Stimulated activated CD4-positive, alpha-beta T cell treated with anti-CD3 and anti-CD28 coated beads, Interleukin-12 subunit alpha, Interleukin-12 subunit beta, amount 100 ng/mL, for 4 hours (primary cell): ENCODE results near the gene RAB4B.
"Not testable (repeated sequence)": the region's sequence is repeated elsewhere in the genome, so short reads cannot be mapped to it uniquely, and the experiment has no call there.

Experiments used
- DNase-seq: peaks from one replicate; pipeline ENCODE4 v3.0.0-alpha.2; 2020

RAB4B gene

DNA sequence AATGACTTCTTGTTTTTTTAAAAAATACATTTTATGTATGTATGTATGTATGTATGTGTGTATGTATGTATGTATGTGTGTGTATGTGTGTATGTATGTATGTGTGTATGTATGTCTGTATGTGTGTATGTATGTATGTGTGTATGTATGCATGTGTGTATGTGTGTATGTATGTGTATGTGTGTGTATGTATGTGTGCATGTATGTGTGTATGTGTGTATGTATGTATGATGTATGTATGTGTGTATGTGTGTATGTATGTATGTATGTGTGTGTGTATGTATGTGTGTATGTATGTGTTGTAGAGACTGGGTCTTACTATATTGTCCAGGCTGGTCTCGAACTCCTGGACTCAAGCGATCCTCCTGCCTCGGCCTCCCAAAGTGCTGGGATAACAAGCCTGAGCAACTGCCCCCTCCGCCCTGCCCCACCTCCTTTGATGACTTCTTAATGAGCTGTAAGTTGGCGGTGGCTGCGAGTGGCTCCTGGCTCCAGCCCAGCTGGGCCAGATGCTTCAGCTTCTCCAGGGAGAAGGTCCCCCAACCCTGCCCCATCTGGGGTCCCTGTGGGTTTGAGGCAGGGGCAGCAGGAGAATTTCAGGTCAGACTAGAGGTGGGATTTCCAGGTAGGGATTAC, 47.5 kb downstream of the RAB4B start:
- not testable (repeated sequence) for DNase-seq

DNA sequence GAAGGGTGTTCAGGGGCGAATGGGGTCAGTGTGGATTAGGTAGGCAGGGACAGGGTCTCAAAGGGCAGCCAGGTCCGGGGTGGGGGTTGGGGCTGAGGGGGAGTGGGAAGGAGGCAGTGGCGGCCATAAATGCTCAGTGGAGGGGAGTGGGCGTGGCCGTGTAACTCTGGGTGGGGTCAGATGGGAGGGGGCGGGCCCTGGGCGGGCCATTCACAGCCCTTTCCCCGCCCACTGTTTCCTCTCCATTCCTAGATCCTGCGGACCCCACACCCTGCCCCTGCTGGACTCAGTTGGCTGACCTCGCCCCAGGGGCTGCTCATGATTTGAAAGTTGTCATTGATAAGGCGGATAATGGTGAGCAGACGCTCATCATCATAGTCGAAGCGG, 48.3 kb downstream of the RAB4B start:
- not testable (repeated sequence) for DNase-seq

DNA sequence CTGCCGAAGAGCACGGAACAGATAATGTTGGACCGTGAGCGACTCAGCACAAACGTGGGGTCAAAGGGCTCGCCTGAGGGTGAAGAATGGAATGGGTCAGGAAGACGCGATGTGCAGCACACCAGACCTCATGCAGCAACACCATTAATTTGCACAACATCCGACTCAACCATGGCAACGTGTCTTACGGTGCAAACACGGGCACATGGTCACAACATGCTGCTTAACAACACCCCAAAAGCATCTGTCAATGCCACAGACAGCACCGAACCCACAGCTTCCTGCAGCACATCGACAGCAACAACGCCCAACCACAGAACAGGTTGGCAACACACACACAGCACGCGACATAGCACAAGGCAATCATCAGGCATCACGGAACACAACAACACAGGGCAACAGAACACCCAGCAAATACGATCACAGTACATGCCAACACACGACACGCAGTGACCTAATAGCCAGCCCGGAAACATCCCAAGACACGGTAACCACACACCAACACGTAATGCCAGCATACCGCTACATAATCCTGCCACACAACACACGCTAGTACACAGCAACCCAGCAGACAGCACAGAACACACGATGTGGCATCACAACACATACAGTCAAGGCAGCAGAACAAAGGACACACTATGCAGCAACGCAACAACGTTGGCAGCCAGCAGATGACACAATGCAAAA, 48.8 kb downstream of the RAB4B start:
- not testable (repeated sequence) for DNase-seq

DNA sequence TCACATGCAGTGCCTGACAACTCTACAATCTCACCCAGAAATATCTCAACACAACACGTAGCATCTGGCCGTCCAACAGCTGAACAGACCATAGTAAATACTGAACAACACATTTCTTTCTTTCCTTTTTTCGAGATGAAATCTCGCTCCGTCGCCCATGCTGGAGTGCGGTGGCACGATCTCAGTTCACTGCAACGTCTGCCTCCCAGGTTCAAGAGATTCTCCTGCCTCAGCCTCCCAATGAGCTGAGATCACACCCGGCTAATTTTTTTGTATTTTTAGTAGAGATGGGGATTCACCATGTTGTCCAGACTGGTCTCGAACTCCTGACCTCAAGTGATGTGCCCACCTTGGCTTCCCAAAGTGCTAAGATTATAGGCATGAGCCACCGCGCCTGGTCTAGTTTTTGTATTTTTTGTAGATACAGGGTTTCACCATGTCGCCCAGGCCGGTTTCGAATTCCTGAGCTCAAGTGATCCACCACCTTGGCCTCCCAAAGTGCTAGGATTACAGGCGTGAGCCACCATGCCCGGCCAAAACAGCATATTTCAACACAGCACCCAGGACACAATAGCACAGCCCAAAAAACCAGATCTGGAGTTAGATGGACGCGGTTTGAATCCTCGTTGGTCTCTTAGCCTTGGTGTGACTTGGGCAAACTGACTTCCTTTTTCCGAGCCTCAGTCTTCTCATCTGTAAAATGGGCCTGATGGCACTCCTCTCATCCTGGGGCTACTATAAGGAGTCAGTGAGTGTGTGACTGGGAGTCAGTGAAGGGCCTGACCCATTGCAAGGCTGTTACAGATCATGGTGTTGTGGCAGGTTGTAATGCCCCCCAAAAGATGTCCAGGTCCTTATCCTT, 49.6 kb downstream of the RAB4B start:
- no peak for DNase-seq

DNA sequence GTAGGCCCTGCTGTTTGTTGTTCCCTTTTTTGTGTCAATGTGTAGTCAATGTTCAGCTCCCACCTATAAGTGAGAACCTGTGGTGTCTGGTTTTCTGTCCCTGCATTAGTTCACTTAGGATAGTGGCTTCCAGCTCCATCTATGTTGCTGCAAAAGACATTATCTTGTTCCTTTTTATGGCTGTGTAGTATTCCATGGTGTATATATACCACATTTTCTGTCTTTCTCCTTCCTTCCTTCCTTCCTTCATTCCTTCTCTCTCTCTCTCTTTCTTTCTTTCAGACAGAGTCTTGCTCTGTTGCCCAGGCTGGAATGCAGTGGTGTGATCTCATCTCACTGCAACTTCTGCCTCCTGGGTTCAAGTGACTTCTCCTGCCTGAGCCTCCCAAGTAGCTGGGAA, 51.2 kb downstream of the RAB4B start:
- no peak for DNase-seq

DNA sequence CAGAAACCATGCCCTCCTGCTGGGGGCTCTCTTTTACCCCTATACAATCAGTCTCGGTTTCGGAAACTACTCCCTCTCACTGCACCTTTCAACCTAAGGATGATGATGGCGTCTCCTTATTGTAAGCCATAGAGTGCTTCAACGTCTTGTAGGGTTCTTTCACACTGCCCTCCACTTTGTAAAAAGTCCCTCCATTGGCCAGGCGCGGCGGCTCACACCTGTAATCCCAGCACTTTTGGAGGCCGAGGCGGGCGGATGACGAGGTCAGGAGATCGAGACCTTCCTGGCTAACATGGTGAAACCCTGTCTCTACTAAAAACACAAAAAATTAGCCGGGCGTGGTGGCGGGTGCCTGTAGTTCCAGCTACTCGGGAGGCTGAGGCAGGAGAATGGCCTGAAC, 52.7 kb downstream of the RAB4B start:
- not testable (repeated sequence) for DNase-seq

DNA sequence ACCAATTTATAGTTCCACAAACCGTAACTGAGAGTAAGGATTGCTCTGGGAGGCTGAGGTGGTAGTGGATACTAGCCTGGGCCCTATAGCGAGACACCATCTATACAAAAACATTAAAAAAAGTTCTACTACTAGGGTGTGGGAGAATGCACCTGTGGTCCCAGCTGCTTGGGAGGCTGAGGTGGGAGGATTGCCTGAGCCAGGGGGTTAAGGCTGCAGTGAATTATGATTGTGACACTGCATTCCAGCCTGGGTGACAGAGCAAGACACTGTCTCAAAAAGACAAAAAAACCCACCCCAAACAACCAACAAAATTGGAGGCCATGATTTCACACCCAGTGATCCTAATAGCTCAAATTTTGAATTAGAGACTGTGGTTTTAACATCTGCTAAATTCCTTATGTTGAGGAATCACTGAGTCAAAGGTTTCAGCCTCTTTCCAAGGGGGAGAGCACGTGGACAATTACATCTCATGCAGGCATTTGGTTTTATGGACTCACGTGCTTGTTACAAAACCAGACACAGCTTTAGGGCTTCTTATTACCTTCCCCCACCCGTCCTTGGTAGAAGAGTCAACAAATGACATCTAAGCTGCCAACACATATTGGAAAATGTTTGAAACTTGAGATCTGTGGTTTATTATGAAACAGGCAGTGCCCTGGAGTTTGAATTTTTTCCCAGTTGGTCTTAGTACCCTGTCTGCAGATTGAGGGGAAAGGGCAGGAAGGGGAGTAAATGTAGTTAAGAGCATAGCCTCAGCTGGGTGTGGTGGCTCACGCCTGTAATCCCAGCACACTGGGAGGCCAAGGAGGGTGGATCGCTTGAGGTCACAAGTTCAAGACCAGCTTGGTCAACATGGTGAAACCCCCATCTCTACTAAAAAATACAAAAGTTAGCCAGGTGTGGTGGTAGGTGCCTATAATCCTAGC, 53.7 kb downstream of the RAB4B start:
- no peak for DNase-seq

DNA sequence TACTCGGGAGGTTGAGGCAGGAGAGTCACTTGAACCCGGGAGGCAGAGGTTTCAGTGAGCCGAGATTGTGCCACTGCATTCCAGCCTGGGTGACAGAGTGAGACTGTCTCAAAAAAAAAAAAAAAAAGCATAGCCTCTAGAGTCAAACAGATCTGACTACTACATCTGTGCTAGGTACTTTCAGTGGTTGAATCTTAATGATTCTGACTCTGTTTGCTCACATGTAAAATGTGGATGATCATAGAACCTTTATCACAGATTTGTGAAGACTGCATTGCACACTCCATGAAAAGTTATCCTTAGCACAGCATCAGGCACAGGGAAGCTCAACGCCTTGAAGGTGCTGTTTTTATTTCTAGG, 54.4 kb downstream of the RAB4B start:
- not testable (repeated sequence) for DNase-seq

DNA sequence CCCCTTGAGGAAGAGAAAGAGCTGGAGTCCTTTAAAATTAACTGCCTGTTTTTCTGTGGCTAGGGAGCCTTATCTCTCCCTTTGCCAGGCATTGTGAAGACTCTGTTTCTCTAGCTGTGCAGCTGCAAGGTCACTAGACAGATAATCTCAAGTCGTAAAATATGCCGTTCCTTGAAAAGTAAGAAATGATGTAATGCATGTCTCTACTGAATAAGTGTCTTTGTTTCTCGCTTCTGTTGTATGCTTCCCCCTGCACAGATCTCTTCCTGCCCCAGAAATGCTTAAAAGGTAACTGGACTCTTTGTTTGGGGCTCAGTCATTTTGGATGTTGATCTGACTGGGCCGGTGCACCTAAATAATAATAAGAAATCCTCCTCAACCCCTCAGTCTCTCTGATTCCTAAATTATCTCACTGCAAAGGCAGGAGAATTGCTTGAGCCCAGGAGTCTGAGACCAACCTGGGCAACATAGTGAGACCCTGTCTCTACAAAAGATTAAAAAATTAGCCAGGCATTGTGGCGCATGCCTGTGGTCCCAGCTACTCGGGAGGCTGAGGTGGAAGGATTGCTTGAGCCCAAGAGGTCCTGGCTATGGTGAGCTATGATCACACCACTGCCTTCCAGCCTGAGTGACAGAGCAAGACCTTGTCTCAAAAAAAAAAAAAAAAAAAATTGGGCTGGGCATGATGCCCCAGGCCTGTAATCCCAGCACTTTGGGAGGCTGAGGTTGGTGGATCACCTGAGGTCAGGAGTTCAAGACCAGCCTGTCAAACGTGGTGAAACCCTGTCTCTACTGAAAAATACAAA, 55.9 kb downstream of the RAB4B start:
- DNase-seq, result not testable (repeated sequence)

DNA sequence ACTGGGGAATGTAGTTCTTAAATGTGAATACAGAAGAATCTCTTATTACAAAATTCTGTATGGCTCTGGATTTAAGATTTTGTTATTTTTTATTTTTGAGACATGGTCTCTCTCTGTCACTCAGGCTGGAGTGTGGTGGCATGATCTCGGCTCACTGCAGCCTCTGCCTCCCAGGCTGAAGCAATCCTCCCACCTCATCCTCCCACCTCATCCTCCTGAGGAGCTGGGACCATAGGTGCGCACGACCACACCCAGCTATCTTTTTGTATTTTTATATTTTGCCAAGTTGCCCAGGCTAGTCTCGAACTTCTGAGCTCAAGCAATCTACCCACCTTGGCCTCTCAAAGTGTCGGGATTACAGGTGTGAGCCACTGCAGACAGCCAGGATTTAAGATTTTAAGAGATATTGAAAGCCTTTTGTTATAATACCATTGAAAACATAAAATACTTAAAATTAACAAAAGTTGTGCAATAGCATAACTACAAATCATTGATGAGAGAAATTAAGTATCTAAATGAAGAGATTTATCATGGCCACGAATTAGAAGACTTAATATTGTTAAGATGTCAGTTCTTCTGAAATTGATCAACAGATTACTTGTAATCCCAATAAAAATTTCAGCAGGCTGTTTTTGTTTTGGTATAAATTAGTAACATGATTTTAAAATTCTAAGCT, 58.8 kb downstream of the RAB4B start:
- no peak for DNase-seq

DNA sequence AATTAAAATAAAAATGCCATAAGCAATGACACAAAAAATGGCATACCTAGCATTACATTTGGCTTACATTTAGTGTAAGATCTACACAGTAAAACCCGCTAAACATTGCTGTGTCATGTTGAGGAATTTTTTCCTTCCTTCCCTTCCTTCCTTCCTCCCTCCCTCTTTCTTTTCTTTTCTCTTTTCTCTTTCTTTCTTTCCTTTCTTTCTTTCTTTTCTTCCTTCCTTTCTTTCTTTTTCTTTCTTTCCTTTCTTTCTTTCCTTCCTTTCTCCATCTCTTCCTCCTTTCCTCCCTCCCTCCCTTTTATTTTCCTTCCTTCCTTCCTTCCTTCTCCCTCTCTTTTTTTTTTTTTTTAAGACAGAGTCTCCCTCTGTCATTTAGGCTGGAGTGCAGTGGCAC, 60.4 kb downstream of the RAB4B start:
- not testable (repeated sequence) for DNase-seq

DNA sequence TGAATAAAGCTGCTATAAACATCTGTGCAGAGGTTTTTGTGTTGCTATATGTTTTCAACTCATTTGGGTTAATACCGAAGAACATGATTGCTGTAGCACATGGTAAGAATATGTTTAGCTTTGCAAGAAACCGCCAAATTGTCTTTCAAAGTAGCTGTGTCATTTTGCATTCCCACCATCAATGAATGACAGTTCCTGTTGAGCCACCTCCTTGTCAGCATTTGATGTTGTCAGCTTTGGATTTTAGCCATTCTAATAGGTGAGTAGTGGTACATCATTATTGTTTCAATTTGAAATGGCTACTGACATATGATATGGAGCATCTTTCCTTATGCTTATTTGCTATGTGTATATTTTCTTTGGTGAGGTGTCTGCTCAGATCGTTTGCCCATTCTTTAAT, 64.0 kb downstream of the RAB4B start:
- DNase-seq, result not testable (repeated sequence)

DNA sequence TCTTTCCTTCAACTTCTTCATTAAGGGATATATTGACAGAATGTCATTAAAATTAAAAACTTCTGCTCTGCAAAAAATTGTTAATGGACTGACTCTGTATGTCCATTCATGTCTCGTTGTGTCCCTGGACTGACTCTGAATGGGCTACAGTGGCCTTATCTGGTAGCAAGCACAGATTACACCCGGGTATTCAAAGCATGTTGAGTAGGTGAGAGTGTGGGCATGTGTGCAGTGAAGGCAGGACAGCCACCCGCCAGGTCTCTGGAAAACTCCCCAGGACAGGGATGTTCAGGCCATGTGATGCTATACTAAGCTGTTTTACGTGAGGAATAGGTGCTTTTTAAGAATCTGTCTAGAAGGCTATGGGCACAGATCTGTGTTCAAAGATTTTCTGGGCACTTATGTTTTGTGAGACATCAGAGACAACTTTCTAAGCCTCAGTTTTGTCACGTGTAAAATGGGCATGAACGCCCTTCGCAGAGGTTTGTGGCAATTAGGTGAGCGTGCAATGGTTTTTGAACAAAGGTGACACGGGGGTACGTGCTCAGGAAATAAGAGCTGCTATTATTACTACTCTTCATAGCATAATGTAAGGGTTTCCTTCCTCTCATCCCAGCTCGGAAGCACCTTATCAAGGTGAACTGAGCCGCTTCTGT, 65.1 kb downstream of the RAB4B start:
- DNase-seq, result not testable (repeated sequence)

DNA sequence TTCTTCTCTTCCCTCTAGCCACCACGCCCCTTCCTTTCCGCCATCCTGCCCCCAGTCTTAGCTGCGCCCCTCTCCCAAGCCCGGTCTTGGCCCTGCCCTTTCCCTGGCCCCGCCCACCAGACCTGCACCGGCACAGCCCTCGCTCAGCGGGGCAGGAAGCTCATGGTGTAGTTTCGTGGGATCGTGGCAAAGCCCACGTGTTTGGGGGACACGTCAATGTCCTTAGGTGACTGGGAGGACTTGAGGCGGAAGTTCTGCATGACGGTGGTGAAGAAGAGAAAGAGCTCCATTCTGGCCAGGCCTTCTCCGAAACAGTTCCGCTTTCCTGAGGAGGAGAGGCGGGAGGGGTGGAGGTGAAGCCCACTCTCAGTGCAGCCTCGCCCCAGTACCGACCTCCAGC, 65.6 kb downstream of the RAB4B start:
- DNase-seq, result peak; percentile 67
